CD4-positive, alpha-beta T cell (primary cell): ENCODE data around the gene PRDX2. TPM values are rescaled to one million over a fixed set of nuclear protein-coding genes. Genes with fewer than 3 reads are reported as not detected.
A peak's percentile ranks its signal among the peaks of the same experiment; 100 is the strongest.

Experiments used
- ATAC-seq: fragments of 200-7000 bp; cut with Tn5 transposase; one replicate; pipeline ENCODE4 v1.10.0; 2022; ENCODE audit warnings: mild to moderate bottlenecking; ENCODE audit not compliant: poor library complexity
- CTCF ChIA-PET: fragments of 350-600 bp; sonication (Branson Sonifier 250); formaldehyde crosslinking; loops from one replicate; lab custom pipeline; 2021; ENCODE audit warnings: antibody characterized with exemption, inconsistent platforms; lab: Charles Lee
- POLR2A ChIA-PET: fragments of 350-600 bp; sonication (Branson Sonifier 250); formaldehyde crosslinking; loops from one replicate; lab custom pipeline; 2021; ENCODE audit warnings: antibody characterized with exemption, inconsistent platforms; lab: Charles Lee
- DNase-seq, 14 experiments: peaks; one replicate each; pipeline ENCODE4 v3.0.0-alpha.2; 2013 to 2020; ENCODE audit warnings: mixed read lengths in 2 of 14
- H3K27ac ChIP-seq, 2 donors: one replicate each; pipeline versions ENCODE4 v1.5.1 to v1.7.0; 2013; ENCODE audit warnings: low read length in 2 of 2, low read depth in 1 of 2, mild to moderate bottlenecking in 1 of 2
- H3K27me3 ChIP-seq, 2 experiments: 1 replicate in 1 of 2; 2 replicates in 1 of 2; pipeline versions ENCODE4 v1.6.1 to v1.7.0; 2013; ENCODE audit warnings: low read length in 2 of 2, control low read depth in 1 of 2, mild to moderate bottlenecking in 1 of 2, moderate library complexity in 1 of 2; ENCODE audit not compliant: insufficient read depth in 2 of 2, control insufficient read depth in 1 of 2
- H3K36me3 ChIP-seq: one replicate; pipeline ENCODE4 v1.6.1; 2013; ENCODE audit warnings: low read length, control low read depth; ENCODE audit not compliant: insufficient read depth
- H3K4me1 ChIP-seq: one replicate; pipeline ENCODE4 v1.6.1; 2013; ENCODE audit warnings: low read length, control low read depth; ENCODE audit not compliant: insufficient read depth
- H3K4me3 ChIP-seq: one replicate; pipeline ENCODE4 v1.5.1; 2013; ENCODE audit warnings: mild to moderate bottlenecking, low read length, moderate library complexity
- H3K9me3 ChIP-seq, 2 experiments: 1 replicate in 1 of 2; 2 replicates in 1 of 2; pipeline versions ENCODE4 v1.6.1 to v1.7.0; 2013; ENCODE audit warnings: low read length in 2 of 2, mild to moderate bottlenecking in 2 of 2, control low read depth in 1 of 2, moderate library complexity in 1 of 2; ENCODE audit not compliant: control insufficient read depth in 1 of 2, insufficient read depth in 1 of 2
- H3K27ac Mint-ChIP-seq: one replicate; pipeline ENCODE4 v1.8.0; 2020; ENCODE audit warnings: mixed read lengths
- H3K27me3 Mint-ChIP-seq: one replicate; pipeline ENCODE4 v1.8.0; 2021; ENCODE audit warnings: mixed read lengths
- H3K36me3 Mint-ChIP-seq: one replicate; pipeline ENCODE4 v1.8.0; 2021; ENCODE audit warnings: low read depth, mixed read lengths
- H3K4me1 Mint-ChIP-seq: one replicate; pipeline ENCODE4 v1.8.0; 2021; ENCODE audit warnings: low read depth, mixed read lengths
- H3K4me3 Mint-ChIP-seq: one replicate; pipeline ENCODE4 v1.8.0; 2020; ENCODE audit warnings: mild to moderate bottlenecking, mixed read lengths
- H3K9me3 Mint-ChIP-seq: one replicate; pipeline ENCODE4 v1.8.0; 2020; ENCODE audit warnings: mixed read lengths
- CTCF ChIP-seq: fragments of 200-600 bp; IDR thresholded peaks from one replicate; pipeline ENCODE4 v1.8.0; 2022; ENCODE audit warnings: antibody characterized with exemption, mild to moderate bottlenecking
- intact Hi-C, 2 experiments: fragments of 100-400 bp; cut with DNase I in 1 of 2; cut with micrococcal nuclease in 1 of 2; formaldehyde crosslinking; loops; one replicate each; pipeline versions ENCODE4 v1.15.1 to v1.9.0; 2023 to 2025; cut with DNase I, micrococcal nuclease
- total RNA-seq, 174 experiments: library from RNA in 2 of 174; stranded (reverse) in 2 of 174; gene quantifications; one replicate each; pipeline ENCODE4 v1.2.3 and lab custom pipeline; 2021 to 2026

Gene PRDX2
- total RNA-seq, 2 experiments from 2014 or later, result 59.7 to 65.9 TPM

- DNase-seq (peak in 10 of 14 experiments; percentile 16 to 84 (median 45)), ATAC-seq (peak; percentile 63)
- no peak within 1 kb of the TSS for H3K4me3 ChIP-seq
- intact Hi-C loops, result no loop called here
- H3K36me3 Mint-ChIP-seq, result no peaks in the 10 kb centered on the region
- no peaks in the 10 kb centered on the region for H3K9me3 Mint-ChIP-seq
- CTCF ChIA-PET, result interaction anchor here (0.6 kb wide), 1 partner anchor 77 kb away, joined by 3 read pairs; no protein-coding TSS in a partner anchor
- TF ChIP-seq CTCF, result no peak
- no peaks in the 10 kb centered on the region for H3K36me3 ChIP-seq
- peak within 1 kb of the TSS; percentile 47 for H3K4me3 Mint-ChIP-seq
- H3K27ac Mint-ChIP-seq, result no peak within 1 kb of the TSS
- peaks cover 45% of the 10 kb centered on the region for H3K4me1 ChIP-seq
- POLR2A ChIA-PET, result no interaction called here
- peaks cover 0 to 41% of the 10 kb centered on the region in 2 experiments for H3K9me3 ChIP-seq
- H3K27me3 ChIP-seq, result peaks cover 85 to 91% of the 10 kb centered on the region in 2 experiments
- H3K4me1 Mint-ChIP-seq, result peaks cover 42% of the 10 kb centered on the region
- no peak within 1 kb of the TSS for H3K27ac ChIP-seq
- H3K27me3 Mint-ChIP-seq, result peaks cover 84% of the 10 kb centered on the region
These were observed 36.7 kb upstream of the PRDX2 start, which contains the start of gene MAST1 for GRCh38 chr19:12838182-12838885. TSS of gene MAST1 (plus strand) at chr19:12838515. CDS start at chr19:12838573, 58 bp downstream.

- ATAC-seq, result no peak
- Histone ChIP-seq H3K4me1 (peaks cover 56% of the 10 kb centered on the region), H3K36me3 (no peaks in the 10 kb centered on the region), H3K27ac (no peak overlapping the region), H3K9me3 (peaks cover 0 to 49% of the 10 kb centered on the region in 2 experiments), H3K4me3 (no peak overlapping the region), H3K27me3 (peaks cover 86 to 91% of the 10 kb centered on the region in 2 experiments)
- Mint-ChIP-seq H3K4me3 (no peak overlapping the region), H3K36me3 (no peaks in the 10 kb centered on the region), H3K4me1 (peaks cover 51% of the 10 kb centered on the region), H3K27ac (no peak overlapping the region), H3K9me3 (no peaks in the 10 kb centered on the region), H3K27me3 (peaks cover 88% of the 10 kb centered on the region)
- no peak for TF ChIP-seq CTCF
- ChIA-PET POLR2A (interaction anchor here (1.8 kb wide), 1 partner anchor 45 kb away, joined by 5 read pairs; no protein-coding TSS in a partner anchor), CTCF (interaction anchor here (0.7 to 1.3 kb wide), 6 partner anchors 11 to 77 kb away, joined by 3 to 5 read pairs (median 4); partner anchors contain the start of genes GCDH, PRDX2 and THSD8)
- intact Hi-C loops, result loop anchor here in 1 of 2 experiments (2.0 kb wide), 1 partner anchor 30 kb away; the partner anchor contains the start of gene RNASEH2A
- no peak for DNase-seq
These were observed 35.6 kb upstream of the PRDX2 start for GRCh38 chr19:12837225-12837624.

- Histone ChIP-seq H3K4me3 (no peak overlapping the region), H3K27me3 (peaks cover 86 to 92% of the 10 kb centered on the region in 2 experiments), H3K27ac (no peak overlapping the region), H3K9me3 (peaks cover 0 to 50% of the 10 kb centered on the region in 2 experiments), H3K36me3 (no peaks in the 10 kb centered on the region), H3K4me1 (peaks cover 57% of the 10 kb centered on the region)
- H3K36me3 Mint-ChIP-seq, result no peaks in the 10 kb centered on the region
- H3K4me3 Mint-ChIP-seq, result no peak overlapping the region
- POLR2A ChIA-PET, result interaction anchor here (1.8 kb wide), 1 partner anchor 44 kb away, joined by 5 read pairs; no protein-coding TSS in a partner anchor
- intact Hi-C loops, result loop anchor here in 1 of 2 experiments (2.0 kb wide), 1 partner anchor 30 kb away; the partner anchor contains the start of gene RNASEH2A
- CTCF ChIA-PET, result interaction anchor here (1.3 kb wide), 1 partner anchor 76 kb away, joined by 4 read pairs; no protein-coding TSS in a partner anchor
- DNase-seq, result no peak
- H3K27ac Mint-ChIP-seq, result no peak overlapping the region
- peaks cover 88% of the 10 kb centered on the region for H3K27me3 Mint-ChIP-seq
- no peak for ATAC-seq
- no peak for TF ChIP-seq CTCF
- peaks cover 55% of the 10 kb centered on the region for H3K4me1 Mint-ChIP-seq
- H3K9me3 Mint-ChIP-seq, result no peaks in the 10 kb centered on the region
These were observed 34.9 kb upstream of the PRDX2 start for GRCh38 chr19:12836529-12836863.
